Measurements from ENCODE around the gene CACNA1S.

CACNA1S gene

DNA sequence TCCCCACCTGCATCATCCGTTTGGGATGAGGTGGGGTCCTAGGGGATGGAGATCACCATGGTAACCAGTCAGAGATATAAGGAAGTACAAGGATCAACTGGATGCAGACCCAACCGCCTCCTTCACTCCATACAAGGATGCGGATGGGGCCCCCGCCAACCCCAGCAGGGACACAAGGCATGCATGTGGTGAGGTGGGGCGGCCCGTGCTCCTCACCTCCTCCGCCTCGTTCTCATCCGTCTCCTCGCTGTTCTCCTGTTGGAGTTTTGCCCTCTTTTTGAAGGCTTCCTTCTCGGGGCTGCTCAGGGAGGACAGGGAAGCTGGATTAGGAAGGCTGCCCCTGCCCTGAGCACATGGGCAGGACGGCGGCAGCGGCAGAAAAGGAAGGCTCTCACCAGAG, 112.6 kb downstream of the CACNA1S start:
- H3K9me3 ChIP-seq (ENCODE audit: severe bottlenecking), result no peaks in the 10 kb centered on the region
- no peak overlapping the region for H3K27ac ChIP-seq
- no peak for DNase-seq
- H3K27me3 ChIP-seq (ENCODE audit: insufficient read depth, low read depth, severe bottlenecking), result no peaks in the 10 kb centered on the region
- TF ChIP-seq, protein P1, sequence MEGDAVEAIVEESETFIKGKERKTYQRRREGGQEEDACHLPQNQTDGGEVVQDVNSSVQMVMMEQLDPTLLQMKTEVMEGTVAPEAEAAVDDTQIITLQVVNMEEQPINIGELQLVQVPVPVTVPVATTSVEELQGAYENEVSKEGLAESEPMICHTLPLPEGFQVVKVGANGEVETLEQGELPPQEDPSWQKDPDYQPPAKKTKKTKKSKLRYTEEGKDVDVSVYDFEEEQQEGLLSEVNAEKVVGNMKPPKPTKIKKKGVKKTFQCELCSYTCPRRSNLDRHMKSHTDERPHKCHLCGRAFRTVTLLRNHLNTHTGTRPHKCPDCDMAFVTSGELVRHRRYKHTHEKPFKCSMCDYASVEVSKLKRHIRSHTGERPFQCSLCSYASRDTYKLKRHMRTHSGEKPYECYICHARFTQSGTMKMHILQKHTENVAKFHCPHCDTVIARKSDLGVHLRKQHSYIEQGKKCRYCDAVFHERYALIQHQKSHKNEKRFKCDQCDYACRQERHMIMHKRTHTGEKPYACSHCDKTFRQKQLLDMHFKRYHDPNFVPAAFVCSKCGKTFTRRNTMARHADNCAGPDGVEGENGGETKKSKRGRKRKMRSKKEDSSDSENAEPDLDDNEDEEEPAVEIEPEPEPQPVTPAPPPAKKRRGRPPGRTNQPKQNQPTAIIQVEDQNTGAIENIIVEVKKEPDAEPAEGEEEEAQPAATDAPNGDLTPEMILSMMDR (IDR thresholded peaks at IDR 0.05; ENCODE audit: low read depth, low read length), result no peak
- no peak overlapping the region for H3K4me3 ChIP-seq (ENCODE audit: low read depth, low read length)
- peaks cover 100% of the 10 kb centered on the region for H3K36me3 ChIP-seq

DNA sequence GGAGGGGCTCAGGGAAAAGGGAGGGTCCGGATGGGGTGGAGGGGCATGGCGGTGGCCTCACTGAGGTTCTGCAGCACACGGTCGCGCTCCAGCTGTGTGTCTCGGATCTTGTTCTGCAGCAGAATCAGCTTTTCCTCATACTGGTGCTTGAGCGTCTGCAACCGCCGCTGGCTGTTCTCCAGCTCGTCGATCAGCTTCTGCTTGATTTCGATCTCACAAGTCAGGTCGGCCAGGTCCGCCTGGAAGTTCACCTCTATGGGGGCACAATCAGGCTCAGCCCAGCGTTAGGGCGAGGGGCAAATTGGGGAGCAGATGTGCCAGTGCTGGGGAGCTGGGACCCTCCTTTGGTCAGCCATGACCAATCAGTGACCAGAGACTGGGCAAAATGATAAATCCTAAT, 113.9 kb downstream of the CACNA1S start:
- Histone ChIP-seq H3K27ac (no peak overlapping the region), H3K9me3 (ENCODE audit: severe bottlenecking) (no peaks in the 10 kb centered on the region), H3K4me3 (ENCODE audit: low read depth, low read length) (no peak overlapping the region), H3K27me3 (ENCODE audit: insufficient read depth, low read depth, severe bottlenecking) (no peaks in the 10 kb centered on the region), H3K36me3 (peaks cover 98% of the 10 kb centered on the region)
- TF ChIP-seq, protein P1 (IDR thresholded peaks at IDR 0.05; ENCODE audit: low read depth, low read length), result no peak
- no peak for DNase-seq

DNA sequence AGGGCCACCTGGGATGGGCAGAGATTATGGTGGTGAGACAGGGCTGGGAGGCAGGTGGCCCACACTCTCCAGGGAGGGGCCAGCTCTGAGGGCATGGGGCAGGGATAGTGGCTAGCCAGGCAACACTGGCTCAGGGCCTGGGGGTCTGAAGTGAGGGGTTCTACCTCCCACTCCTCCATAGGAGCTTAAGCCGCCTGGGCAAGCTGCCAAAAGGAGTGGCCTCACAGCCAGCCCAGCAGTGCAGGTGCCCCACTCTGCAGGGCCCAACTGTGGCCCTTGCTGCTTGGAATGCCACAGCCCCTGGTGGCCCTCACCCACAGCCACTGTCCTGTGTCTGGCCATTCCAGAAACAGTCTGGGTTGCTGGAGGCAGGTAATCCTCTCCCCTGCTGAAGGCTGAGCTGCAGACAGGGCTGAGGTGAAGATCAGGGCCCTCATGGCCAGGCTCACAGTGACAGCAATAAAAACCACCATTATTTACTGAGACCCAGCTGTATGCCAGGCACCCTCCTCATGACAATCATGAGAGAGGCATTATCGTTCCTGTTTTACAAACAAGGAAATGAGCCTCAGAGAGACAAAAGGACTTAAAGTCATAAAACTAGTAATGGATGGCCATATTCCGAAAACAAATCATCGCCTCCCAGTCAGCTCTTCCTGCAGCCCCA, 119.7 kb downstream of the CACNA1S start:
- no peak overlapping the region for H3K4me3 ChIP-seq (ENCODE audit: low read depth, low read length)
- peak; percentile 54 for DNase-seq
- peaks cover 98% of the 10 kb centered on the region for H3K36me3 ChIP-seq
- H3K27me3 ChIP-seq (ENCODE audit: insufficient read depth, low read depth, severe bottlenecking), result no peaks in the 10 kb centered on the region
- TF ChIP-seq, protein P1 (IDR thresholded peaks at IDR 0.05; ENCODE audit: low read depth, low read length), result no peak
- peak overlapping the region; percentile 17 for H3K27ac ChIP-seq
- no peaks in the 10 kb centered on the region for H3K9me3 ChIP-seq (ENCODE audit: severe bottlenecking)

DNA sequence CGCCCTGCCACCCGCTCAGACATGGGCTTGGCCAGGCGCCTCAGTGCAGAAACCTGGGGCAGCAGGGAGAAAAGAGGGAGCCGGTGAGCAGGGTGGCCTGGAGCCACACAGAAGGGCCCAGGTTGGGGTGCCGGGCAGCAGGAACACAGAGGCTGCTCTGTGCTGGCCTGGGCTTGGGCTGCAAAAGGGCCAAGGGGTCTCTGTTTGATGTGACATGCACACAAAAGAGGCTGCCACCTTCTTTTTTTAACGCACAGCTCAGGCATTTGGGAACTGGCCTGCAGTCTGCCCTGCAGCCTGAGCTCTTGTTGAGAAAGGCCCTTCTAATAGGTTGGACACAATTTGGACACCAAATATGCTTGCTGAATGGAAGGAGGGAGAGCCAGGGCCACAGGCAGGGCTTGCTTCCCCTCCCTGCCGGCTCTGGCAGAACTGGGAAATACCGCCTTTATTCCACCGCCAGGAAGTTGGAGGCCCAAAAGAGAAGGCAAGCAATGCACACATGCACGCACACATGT, 121.1 kb downstream of the CACNA1S start:
- Histone ChIP-seq H3K36me3 (peaks cover 98% of the 10 kb centered on the region), H3K9me3 (ENCODE audit: severe bottlenecking) (no peaks in the 10 kb centered on the region), H3K27me3 (ENCODE audit: insufficient read depth, low read depth, severe bottlenecking) (no peaks in the 10 kb centered on the region), H3K4me3 (ENCODE audit: low read depth, low read length) (no peak overlapping the region), H3K27ac (peak overlapping the region; percentile 2; the same call in 1 of the 2 replicates)
- DNase-seq, result no peak
- TF ChIP-seq, protein P1 (IDR thresholded peaks at IDR 0.05; ENCODE audit: low read depth, low read length), result no peak

DNA sequence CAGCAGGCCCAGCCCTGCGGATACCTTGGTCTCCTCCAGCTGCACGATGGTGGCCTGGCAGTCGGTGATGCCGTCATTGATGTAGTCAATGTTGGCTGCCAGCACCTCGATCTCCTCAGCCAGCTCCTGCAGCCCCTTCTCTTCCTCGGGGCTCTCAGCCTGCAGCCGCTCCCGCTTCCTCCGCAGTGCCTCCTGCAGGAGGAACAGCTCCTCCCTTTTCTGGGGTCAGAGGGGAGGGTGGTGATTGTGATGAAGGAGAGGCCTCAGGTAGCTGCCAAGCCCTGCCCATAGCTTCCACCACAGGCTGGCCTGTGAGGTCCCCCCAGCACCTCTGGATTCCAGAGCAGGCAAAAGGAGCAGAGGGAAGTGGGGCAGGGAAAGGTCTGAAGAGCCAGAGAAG, 122.1 kb downstream of the CACNA1S start:
- TF ChIP-seq, protein P1 (IDR thresholded peaks at IDR 0.05; ENCODE audit: low read depth, low read length), result 0 out of 2 replicates have a peak, but pooled peaks have one; percentile 30
- DNase-seq, result no peak
- Histone ChIP-seq H3K4me3 (ENCODE audit: low read depth, low read length) (no peak overlapping the region), H3K27me3 (ENCODE audit: insufficient read depth, low read depth, severe bottlenecking) (no peaks in the 10 kb centered on the region), H3K36me3 (peaks cover 96% of the 10 kb centered on the region), H3K9me3 (ENCODE audit: severe bottlenecking) (no peaks in the 10 kb centered on the region), H3K27ac (no peak overlapping the region)
